ENCODE data around the gene SETD2.

The SETD2 gene

GRCh38 chr3:46998852-46999515 is 164.9 kb downstream of the SETD2 start:
- no peak for TF ChIP-seq CTCF (IDR thresholded peaks at IDR 0.05; ENCODE audit: insufficient read depth, low read length, poor library complexity, severe bottlenecking)

GRCh38 chr3:46998121-46998851 is 165.6 kb downstream of the SETD2 start:
- Histone ChIP-seq H3K27me3 (replicated peaks; ENCODE audit: control insufficient read depth, insufficient read depth, low read length) (no peaks in the 10 kb centered on the region), H3K36me3 (ENCODE audit: control insufficient read depth, insufficient read depth, low read length) (peaks cover 75% of the 10 kb centered on the region), H3K4me3 (replicated peaks; ENCODE audit: low read depth, low read length) (no peak overlapping the region)
- peak; percentile 77 for DNase-seq (ENCODE audit: extremely low read depth, insufficient read length)
- TF ChIP-seq CTCF (IDR thresholded peaks at IDR 0.05; ENCODE audit: insufficient read depth, low read length, poor library complexity, severe bottlenecking), result peak; percentile 92

More at GRCh38 chr3:46998852-46999515, 164.9 kb downstream of the SETD2 start:
- no peak for DNase-seq (ENCODE audit: extremely low read depth, insufficient read length)
- peaks cover 75% of the 10 kb centered on the region for H3K36me3 ChIP-seq (ENCODE audit: control insufficient read depth, insufficient read depth, low read length)
- H3K27me3 ChIP-seq (replicated peaks; ENCODE audit: control insufficient read depth, insufficient read depth, low read length), result no peaks in the 10 kb centered on the region
- H3K4me3 ChIP-seq (replicated peaks; ENCODE audit: low read depth, low read length), result no peak overlapping the region

- H3K27me3 ChIP-seq (replicated peaks; ENCODE audit: control insufficient read depth, insufficient read depth, low read length), result no peaks in the 10 kb centered on the region
- no peak for TF ChIP-seq CTCF (IDR thresholded peaks at IDR 0.05; ENCODE audit: insufficient read depth, low read length, poor library complexity, severe bottlenecking)
- H3K4me3 ChIP-seq (replicated peaks; ENCODE audit: low read depth, low read length), result no peak overlapping the region
- peaks cover 72% of the 10 kb centered on the region for H3K36me3 ChIP-seq (ENCODE audit: control insufficient read depth, insufficient read depth, low read length)
- no peak for DNase-seq (ENCODE audit: extremely low read depth, insufficient read length)
Measured at GRCh38 chr3:46997453-46998091, 166.3 kb downstream of the SETD2 start.

GRCh38 chr3:46996689-46997452 is 167.0 kb downstream of the SETD2 start:
- TF ChIP-seq CTCF (IDR thresholded peaks at IDR 0.05; ENCODE audit: insufficient read depth, low read length, poor library complexity, severe bottlenecking), result no peak
- Histone ChIP-seq H3K27me3 (replicated peaks; ENCODE audit: control insufficient read depth, insufficient read depth, low read length) (no peaks in the 10 kb centered on the region), H3K4me3 (replicated peaks; ENCODE audit: low read depth, low read length) (no peak overlapping the region), H3K36me3 (ENCODE audit: control insufficient read depth, insufficient read depth, low read length) (peaks cover 71% of the 10 kb centered on the region)
- no peak for DNase-seq (ENCODE audit: extremely low read depth, insufficient read length)

GRCh38 chr3:46995901-46996562 is 167.9 kb downstream of the SETD2 start:
- DNase-seq (ENCODE audit: extremely low read depth, insufficient read length), result no peak
- Histone ChIP-seq H3K36me3 (ENCODE audit: control insufficient read depth, insufficient read depth, low read length) (peaks cover 70% of the 10 kb centered on the region), H3K4me3 (replicated peaks; ENCODE audit: low read depth, low read length) (no peak overlapping the region), H3K27me3 (replicated peaks; ENCODE audit: control insufficient read depth, insufficient read depth, low read length) (no peaks in the 10 kb centered on the region)
- no peak for TF ChIP-seq CTCF (IDR thresholded peaks at IDR 0.05; ENCODE audit: insufficient read depth, low read length, poor library complexity, severe bottlenecking)

Measured in GM06990 (cell line).